ENCODE data around the gene IGSF21.

IGSF21 gene

GRCh38 chr1:18107369-18108298 is at the start of gene IGSF21:
IGSF21 (plus strand) TSS chr1:18107798; CDS start chr1:18108129, 331 bp downstream.
- DNase-seq, result peak; percentile 66

GRCh38 chr1:18058206-18058921 is 49.2 kb upstream of the IGSF21 start:
- DNase-seq, result no peak

GRCh38 chr1:18058981-18059605 is 48.5 kb upstream of the IGSF21 start:
- no peak for DNase-seq

GRCh38 chr1:18060366-18060765 is 47.2 kb upstream of the IGSF21 start:
- DNase-seq, result no peak

- DNase-seq, result no peak
Measured at GRCh38 chr1:18062185-18062584, 45.4 kb upstream of the IGSF21 start.

GRCh38 chr1:18064534-18064933 is 43.1 kb upstream of the IGSF21 start:
- DNase-seq, result no peak

- DNase-seq, result no peak
Measured at GRCh38 chr1:18066576-18066975, 41.0 kb upstream of the IGSF21 start.

- DNase-seq, result no peak
Measured at GRCh38 chr1:18069903-18070302, 37.7 kb upstream of the IGSF21 start.

- DNase-seq, result no peak
Measured at GRCh38 chr1:18072066-18072465, 35.5 kb upstream of the IGSF21 start.

GRCh38 chr1:18073066-18073642 is 34.4 kb upstream of the IGSF21 start:
- DNase-seq, result no peak

- peak; percentile 73 for DNase-seq
Measured at GRCh38 chr1:18077657-18078215, 29.9 kb upstream of the IGSF21 start.

GRCh38 chr1:18079941-18080735 is 27.5 kb upstream of the IGSF21 start:
- peak; percentile 54 for DNase-seq

GRCh38 chr1:18085387-18086074 is 22.1 kb upstream of the IGSF21 start:
- no peak for DNase-seq

- DNase-seq, result no peak
Measured at GRCh38 chr1:18088077-18088594, 19.5 kb upstream of the IGSF21 start.

- DNase-seq, result no peak
Measured at GRCh38 chr1:18089488-18089887, 18.1 kb upstream of the IGSF21 start.

- peak; percentile 79 for DNase-seq
Measured at GRCh38 chr1:18090636-18091035, 17.0 kb upstream of the IGSF21 start.

- DNase-seq, result no peak
Measured at GRCh38 chr1:18091660-18092446, 15.7 kb upstream of the IGSF21 start.

- DNase-seq, result no peak
Measured at GRCh38 chr1:18093193-18093592, 14.4 kb upstream of the IGSF21 start.

- DNase-seq, result no peak
Measured at GRCh38 chr1:18093646-18094045, 14.0 kb upstream of the IGSF21 start.

- no peak for DNase-seq
Measured at GRCh38 chr1:18094096-18094495, 13.5 kb upstream of the IGSF21 start.

All from NCI-H2107 (cell line).